Measurements from ENCODE around the gene AMOT. TPM values are rescaled to one million over a fixed set of nuclear protein-coding genes. Genes with fewer than 3 reads are reported as not detected.

The AMOT gene
- total and polyA plus RNA-seq, 5 donors from 2014 or later: 1.2 to 2.3 (median 1.5) TPM

DNA sequence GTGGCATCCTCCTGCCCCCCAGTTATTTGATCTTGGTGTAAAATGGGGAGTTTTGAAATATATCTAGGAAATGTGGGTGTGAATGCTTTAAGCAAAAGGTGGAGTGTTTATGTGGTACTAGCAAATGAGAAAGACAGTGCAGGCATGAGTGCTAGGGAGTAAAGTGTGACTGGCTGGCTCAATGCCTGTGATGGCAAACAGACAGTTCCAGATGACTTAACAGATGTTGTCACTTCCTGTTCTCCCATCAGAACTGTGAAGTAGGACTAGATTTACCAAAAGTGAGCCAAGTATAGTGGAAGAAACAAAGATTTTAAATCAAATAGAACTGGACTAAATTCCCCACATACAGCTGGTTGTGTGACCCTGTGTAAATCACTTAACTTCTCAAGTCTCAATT is 8.4 kb upstream of the AMOT start:
- H3K27ac Mint-ChIP-seq: no peak overlapping the region
- H3K9me3 ChIP-seq (ENCODE audit: control insufficient read depth in 2 of 2, low read length in 2 of 2): no peaks in the 10 kb centered on the region
- H3K9me3 Mint-ChIP-seq: no peaks in the 10 kb centered on the region
- H3K4me3 ChIP-seq (ENCODE audit: low read depth, low read length): no peak overlapping the region
- no peak overlapping the region for H3K27ac ChIP-seq (ENCODE audit: insufficient read depth, low read length, poor library complexity, severe bottlenecking)
- H3K27me3 Mint-ChIP-seq: no peaks in the 10 kb centered on the region
- no peak overlapping the region for H3K4me3 Mint-ChIP-seq
- no peak for ATAC-seq (ENCODE audit: low read depth in 2 of 2)
- H3K4me1 ChIP-seq (ENCODE audit: control insufficient read depth, insufficient read depth, low read length, poor library complexity, severe bottlenecking): peaks cover 5% of the 10 kb centered on the region
- H3K27me3 ChIP-seq (ENCODE audit: control insufficient read depth, insufficient read depth, low read length): peaks cover 2% of the 10 kb centered on the region
- no peak for DNase-seq
- no peaks in the 10 kb centered on the region for H3K36me3 ChIP-seq (ENCODE audit: control insufficient read depth, insufficient read depth, low read length)
- peaks cover 0 to 13% (median 9%) of the 10 kb centered on the region in 4 donors for H3K4me1 Mint-ChIP-seq
- H3K36me3 Mint-ChIP-seq: no peaks in the 10 kb centered on the region

GRCh38 chrX:112846782-112847181 is 6.2 kb upstream of the AMOT start:
- Mint-ChIP-seq H3K9me3 (no peaks in the 10 kb centered on the region), H3K36me3 (no peaks in the 10 kb centered on the region), H3K27me3 (no peaks in the 10 kb centered on the region), H3K4me3 (no peak overlapping the region), H3K4me1 (peaks cover 0 to 12% (median 8%) of the 10 kb centered on the region in 4 donors), H3K27ac (no peak overlapping the region)
- ATAC-seq (ENCODE audit: low read depth in 2 of 2): no peak
- no peak overlapping the region for H3K4me3 ChIP-seq (ENCODE audit: low read depth, low read length)
- H3K27ac ChIP-seq (ENCODE audit: insufficient read depth, low read length, poor library complexity, severe bottlenecking): no peak overlapping the region
- DNase-seq: no peak
- no peaks in the 10 kb centered on the region for H3K9me3 ChIP-seq (ENCODE audit: control insufficient read depth in 2 of 2, low read length in 2 of 2)
- H3K4me1 ChIP-seq (ENCODE audit: control insufficient read depth, insufficient read depth, low read length, poor library complexity, severe bottlenecking): peaks cover 5% of the 10 kb centered on the region
- no peaks in the 10 kb centered on the region for H3K36me3 ChIP-seq (ENCODE audit: control insufficient read depth, insufficient read depth, low read length)
- no peaks in the 10 kb centered on the region for H3K27me3 ChIP-seq (ENCODE audit: control insufficient read depth, insufficient read depth, low read length)

DNA sequence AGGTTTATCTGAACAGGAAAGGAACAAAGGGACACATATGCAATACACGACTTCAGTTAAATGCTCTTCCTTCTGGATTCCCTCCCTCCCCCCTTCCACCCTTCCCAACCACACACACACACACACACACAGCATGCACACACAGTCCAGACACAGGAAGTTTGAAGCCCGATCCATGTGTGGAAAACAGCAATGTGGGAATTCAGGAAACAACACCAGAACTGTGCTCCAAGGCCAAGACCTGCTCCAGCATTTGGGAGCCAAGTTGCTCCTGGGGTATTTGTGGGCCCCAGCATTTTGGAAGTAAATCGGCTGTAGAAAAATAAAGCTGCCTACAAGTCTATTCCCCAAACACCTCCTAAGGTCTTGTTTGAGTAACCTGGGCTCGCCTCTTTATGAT is 5.6 kb upstream of the AMOT start:
- Mint-ChIP-seq H3K27me3 (no peaks in the 10 kb centered on the region), H3K36me3 (no peaks in the 10 kb centered on the region), H3K4me3 (no peak overlapping the region), H3K9me3 (no peaks in the 10 kb centered on the region), H3K27ac (no peak overlapping the region), H3K4me1 (peaks cover 0 to 9% (median 3%) of the 10 kb centered on the region in 4 donors)
- no peak overlapping the region for H3K27ac ChIP-seq (ENCODE audit: insufficient read depth, low read length, poor library complexity, severe bottlenecking)
- ATAC-seq (ENCODE audit: low read depth in 2 of 2) (no peak), DNase-seq (no peak)
- peaks cover under 1% of the 10 kb centered on the region for H3K4me1 ChIP-seq (ENCODE audit: control insufficient read depth, insufficient read depth, low read length, poor library complexity, severe bottlenecking)
- H3K4me3 ChIP-seq (ENCODE audit: low read depth, low read length): no peak overlapping the region
- no peaks in the 10 kb centered on the region for H3K27me3 ChIP-seq (ENCODE audit: control insufficient read depth, insufficient read depth, low read length)
- no peaks in the 10 kb centered on the region for H3K9me3 ChIP-seq (ENCODE audit: control insufficient read depth in 2 of 2, low read length in 2 of 2)
- H3K36me3 ChIP-seq (ENCODE audit: control insufficient read depth, insufficient read depth, low read length): no peaks in the 10 kb centered on the region

- peak in 1 of 3 donors; percentile 35 for DNase-seq
- no peaks in the 10 kb centered on the region for H3K27me3 ChIP-seq (ENCODE audit: control insufficient read depth, insufficient read depth, low read length)
- no peaks in the 10 kb centered on the region for H3K9me3 Mint-ChIP-seq
- no peak for ATAC-seq (ENCODE audit: low read depth in 2 of 2)
- H3K27me3 Mint-ChIP-seq: no peaks in the 10 kb centered on the region
- no peak overlapping the region for H3K27ac ChIP-seq (ENCODE audit: insufficient read depth, low read length, poor library complexity, severe bottlenecking)
- no peaks in the 10 kb centered on the region for H3K9me3 ChIP-seq (ENCODE audit: control insufficient read depth in 2 of 2, low read length in 2 of 2)
- H3K4me3 ChIP-seq (ENCODE audit: low read depth, low read length): no peak overlapping the region
- no peak overlapping the region for H3K4me3 Mint-ChIP-seq
- peaks cover 5 to 14% (median 5%) of the 10 kb centered on the region in 4 donors for H3K4me1 Mint-ChIP-seq
- no peak overlapping the region for H3K27ac Mint-ChIP-seq
- no peaks in the 10 kb centered on the region for H3K4me1 ChIP-seq (ENCODE audit: control insufficient read depth, insufficient read depth, low read length, poor library complexity, severe bottlenecking)
- H3K36me3 ChIP-seq (ENCODE audit: control insufficient read depth, insufficient read depth, low read length): no peaks in the 10 kb centered on the region
- H3K36me3 Mint-ChIP-seq: no peaks in the 10 kb centered on the region
Observed at GRCh38 chrX:112844250-112844649, 3.6 kb upstream of the AMOT start.

DNA sequence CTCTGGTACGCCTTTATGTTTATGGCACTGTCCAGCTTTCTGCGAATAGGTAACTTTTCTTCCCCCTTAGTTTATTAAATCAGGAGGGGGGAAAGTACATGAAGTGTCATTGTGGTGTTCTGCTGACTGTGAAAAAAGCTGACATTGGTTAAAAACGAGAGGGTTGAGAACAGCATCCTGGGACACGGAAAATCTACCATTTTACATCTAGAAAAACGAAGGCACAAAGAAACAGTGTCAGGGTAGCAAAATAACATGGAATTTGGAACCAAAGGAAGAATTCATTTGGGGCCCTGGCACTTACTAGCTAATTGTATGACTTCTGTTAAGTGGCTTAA is 1.2 kb upstream of the AMOT start:
- peak overlapping the region; percentile 84 to 96 (median 89) for H3K4me3 Mint-ChIP-seq
- H3K27ac ChIP-seq (ENCODE audit: insufficient read depth, low read length, poor library complexity, severe bottlenecking): peak overlapping the region; percentile 23
- H3K27ac Mint-ChIP-seq: no peak overlapping the region
- H3K27me3 Mint-ChIP-seq: no peaks in the 10 kb centered on the region
- no peaks in the 10 kb centered on the region for H3K4me1 ChIP-seq (ENCODE audit: control insufficient read depth, insufficient read depth, low read length, poor library complexity, severe bottlenecking)
- peaks cover 5 to 14% (median 5%) of the 10 kb centered on the region in 4 donors for H3K4me1 Mint-ChIP-seq
- peak overlapping the region; percentile 84 for H3K4me3 ChIP-seq (ENCODE audit: low read depth, low read length)
- no peaks in the 10 kb centered on the region for H3K36me3 ChIP-seq (ENCODE audit: control insufficient read depth, insufficient read depth, low read length)
- DNase-seq: peak in 1 of 3 donors; percentile 1
- H3K27me3 ChIP-seq (ENCODE audit: control insufficient read depth, insufficient read depth, low read length): no peaks in the 10 kb centered on the region
- H3K36me3 Mint-ChIP-seq: no peaks in the 10 kb centered on the region
- no peaks in the 10 kb centered on the region for H3K9me3 ChIP-seq (ENCODE audit: control insufficient read depth in 2 of 2, low read length in 2 of 2)
- no peak for ATAC-seq (ENCODE audit: low read depth in 2 of 2)
- H3K9me3 Mint-ChIP-seq: no peaks in the 10 kb centered on the region

DNA sequence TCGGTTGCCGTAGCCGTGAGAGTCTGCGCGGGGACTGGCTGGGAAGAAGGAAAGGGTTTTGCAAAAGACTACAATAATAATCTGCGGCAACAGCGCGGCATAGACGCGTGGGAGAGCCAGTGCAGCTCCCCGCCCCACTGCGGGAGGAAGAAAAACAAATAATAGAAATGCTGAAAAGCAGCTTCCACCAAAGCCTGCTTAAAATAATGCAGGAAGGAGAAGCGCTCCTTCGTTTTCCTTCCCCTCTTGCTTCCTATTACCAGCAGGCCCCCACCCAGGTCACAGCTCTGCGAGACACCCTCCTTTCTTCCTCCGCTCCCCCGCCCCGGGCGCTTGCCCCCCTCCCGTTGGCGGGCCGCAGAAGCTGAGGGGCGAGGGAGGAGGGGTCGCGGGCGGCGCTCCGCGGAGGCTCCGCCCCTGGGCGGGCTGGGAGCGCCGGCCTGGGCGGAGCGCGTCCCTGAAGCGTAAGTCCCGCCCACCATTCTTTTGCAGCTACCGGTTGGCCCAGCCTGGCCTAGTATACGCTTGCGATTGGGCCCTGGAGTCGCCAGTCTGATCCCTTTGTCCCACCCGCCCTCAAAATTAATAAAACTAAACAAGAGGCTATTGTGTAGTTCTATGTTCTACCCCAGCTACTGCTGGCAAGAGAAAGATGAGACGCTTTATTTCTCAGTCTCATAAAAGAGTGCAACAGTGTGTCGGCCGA is 636 bp upstream of the AMOT start:
- Histone ChIP-seq H3K27me3 (ENCODE audit: control insufficient read depth, insufficient read depth, low read length) (no peaks in the 10 kb centered on the region), H3K27ac (ENCODE audit: insufficient read depth, low read length, poor library complexity, severe bottlenecking) (peak overlapping the region; percentile 57), H3K4me1 (ENCODE audit: control insufficient read depth, insufficient read depth, low read length, poor library complexity, severe bottlenecking) (no peaks in the 10 kb centered on the region), H3K36me3 (ENCODE audit: control insufficient read depth, insufficient read depth, low read length) (no peaks in the 10 kb centered on the region), H3K9me3 (ENCODE audit: control insufficient read depth in 2 of 2, low read length in 2 of 2) (no peaks in the 10 kb centered on the region), H3K4me3 (ENCODE audit: low read depth, low read length) (peak overlapping the region; percentile 84)
- H3K4me3 Mint-ChIP-seq: peak overlapping the region; percentile 84 to 96 (median 89)
- H3K27me3 Mint-ChIP-seq: no peaks in the 10 kb centered on the region
- peak overlapping the region; percentile 70 to 89 (median 74) for H3K27ac Mint-ChIP-seq
- peak; percentile 68 to 86 (median 82) for DNase-seq
- peak; percentile 95 to 97 for ATAC-seq (ENCODE audit: low read depth in 2 of 2)
- H3K36me3 Mint-ChIP-seq: no peaks in the 10 kb centered on the region
- peaks cover 5 to 14% (median 5%) of the 10 kb centered on the region in 4 donors for H3K4me1 Mint-ChIP-seq
- H3K9me3 Mint-ChIP-seq: no peaks in the 10 kb centered on the region

DNA sequence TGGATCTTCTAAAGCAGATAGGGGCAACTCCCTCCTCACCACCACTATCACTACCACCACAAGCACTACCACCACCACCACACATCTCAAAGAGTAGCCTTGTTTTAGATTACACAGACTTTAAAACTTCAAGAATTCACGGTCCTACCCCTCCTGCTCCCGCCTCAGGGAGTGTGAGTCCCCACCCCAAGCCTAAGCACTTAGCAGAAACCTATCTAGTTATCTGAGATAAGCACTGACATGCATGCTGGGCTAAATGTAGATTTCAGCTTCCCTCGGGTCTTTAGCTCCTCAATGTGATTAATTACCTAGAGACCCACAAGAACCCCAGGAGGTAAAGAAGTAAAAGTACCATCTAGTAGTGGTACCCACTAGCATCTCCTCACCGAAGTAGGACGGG is 775 bp downstream of the AMOT start:
- peak overlapping the region; percentile 66 for H3K4me3 ChIP-seq (ENCODE audit: low read depth, low read length)
- H3K27me3 ChIP-seq (ENCODE audit: control insufficient read depth, insufficient read depth, low read length): no peaks in the 10 kb centered on the region

GRCh38 chrX:112837531-112837930 is 3.1 kb downstream of the AMOT start:
- Histone ChIP-seq H3K4me3 (ENCODE audit: low read depth, low read length) (no peak overlapping the region), H3K27me3 (ENCODE audit: control insufficient read depth, insufficient read depth, low read length) (no peaks in the 10 kb centered on the region), H3K27ac (ENCODE audit: insufficient read depth, low read length, poor library complexity, severe bottlenecking) (no peak overlapping the region), H3K9me3 (ENCODE audit: control insufficient read depth in 2 of 2, low read length in 2 of 2) (no peaks in the 10 kb centered on the region), H3K4me1 (ENCODE audit: control insufficient read depth, insufficient read depth, low read length, poor library complexity, severe bottlenecking) (no peaks in the 10 kb centered on the region), H3K36me3 (ENCODE audit: control insufficient read depth, insufficient read depth, low read length) (no peaks in the 10 kb centered on the region)
- H3K4me3 Mint-ChIP-seq: peak overlapping the region in 1 of 4 donors; percentile 9
- no peak overlapping the region for H3K27ac Mint-ChIP-seq
- H3K9me3 Mint-ChIP-seq: no peaks in the 10 kb centered on the region
- no peaks in the 10 kb centered on the region for H3K36me3 Mint-ChIP-seq
- H3K27me3 Mint-ChIP-seq: no peaks in the 10 kb centered on the region
- peaks cover 4 to 14% (median 5%) of the 10 kb centered on the region in 4 donors for H3K4me1 Mint-ChIP-seq
- no peak for DNase-seq
- ATAC-seq (ENCODE audit: low read depth in 2 of 2): no peak

More for the DNA sequence above, 775 bp downstream of the AMOT start:
- Mint-ChIP-seq H3K27me3 (no peaks in the 10 kb centered on the region), H3K9me3 (no peaks in the 10 kb centered on the region), H3K4me3 (peak overlapping the region; percentile 84 to 96 (median 89)), H3K4me1 (peaks cover 5 to 14% (median 5%) of the 10 kb centered on the region in 4 donors), H3K36me3 (no peaks in the 10 kb centered on the region), H3K27ac (peak overlapping the region in 1 of 3 donors; percentile 89)
- Histone ChIP-seq H3K9me3 (ENCODE audit: control insufficient read depth in 2 of 2, low read length in 2 of 2) (no peaks in the 10 kb centered on the region), H3K27ac (ENCODE audit: insufficient read depth, low read length, poor library complexity, severe bottlenecking) (peak overlapping the region; percentile 1), H3K4me1 (ENCODE audit: control insufficient read depth, insufficient read depth, low read length, poor library complexity, severe bottlenecking) (no peaks in the 10 kb centered on the region), H3K36me3 (ENCODE audit: control insufficient read depth, insufficient read depth, low read length) (no peaks in the 10 kb centered on the region)
- ATAC-seq (ENCODE audit: low read depth in 2 of 2) (no peak), DNase-seq (no peak)
